Astrocyte of the spinal cord (primary cell): ENCODE measurements around the gene TMEM134.

Experiments
- DNase-seq: peaks from one replicate; pipeline ENCODE4 v3.0.0; 2011; ENCODE audit warnings: low read depth, low spot score
- H3K4me3 ChIP-seq: 2 replicates; pipeline ENCODE4 v1.5.1; 2011; ENCODE audit warnings: low read depth, mild to moderate bottlenecking, low read length, moderate library complexity
- CTCF ChIP-seq: IDR thresholded peaks from 2 replicates; pipeline ENCODE4 v1.5.1; 2012; ENCODE audit warnings: low read depth, mild to moderate bottlenecking, low read length, inconsistent platforms
- in situ Hi-C: cut with HindIII; loops from 2 replicates; pipeline ENCODE4 v1.10.0; 2017; ENCODE audit warnings: low sequenced_read_pairs

Gene TMEM134

DNA sequence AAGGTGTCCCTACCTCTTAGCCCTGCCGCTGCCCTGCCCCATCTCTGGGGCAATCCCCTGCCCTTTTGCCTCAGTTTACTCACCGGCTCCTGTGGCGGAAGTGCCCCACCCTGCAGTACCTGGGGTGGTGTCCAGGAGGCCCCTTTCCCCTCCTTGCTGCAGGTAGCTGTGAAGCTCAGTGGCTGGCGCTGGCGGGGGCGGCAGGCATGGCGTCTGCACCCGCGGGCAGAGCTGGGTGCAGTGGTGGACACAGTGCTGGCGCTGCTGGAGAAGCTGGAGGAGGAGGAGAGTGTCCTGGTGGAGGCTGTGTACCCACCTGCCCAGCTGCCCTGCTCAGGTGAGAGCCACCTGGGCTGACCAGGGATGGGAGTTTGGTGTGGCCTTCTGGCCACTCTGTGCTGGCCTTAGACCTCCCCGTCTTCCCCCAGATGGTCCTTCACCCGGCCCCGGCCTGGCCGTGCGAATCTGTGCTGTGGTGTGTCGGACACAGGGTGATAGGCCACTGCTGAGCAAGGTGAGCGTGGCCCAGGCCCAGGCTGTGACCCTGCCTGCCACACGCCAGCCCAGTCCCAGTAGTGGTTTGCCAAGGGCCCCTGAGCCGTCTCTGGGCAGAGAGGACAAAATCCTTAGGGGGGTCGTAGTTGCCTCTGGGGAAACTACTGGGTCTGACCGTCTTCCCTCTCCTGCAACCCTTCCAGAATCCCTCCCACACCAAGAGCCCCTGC, 49.6 kb downstream of the TMEM134 start:
- in situ Hi-C loops, result no loop called here
- no peak for DNase-seq
- H3K4me3 ChIP-seq, result no peak overlapping the region
- no peak for TF ChIP-seq CTCF

GRCh38 chr11:67418476-67419281, 50.4 kb downstream of the TMEM134 start:
- DNase-seq, result no peak
- TF ChIP-seq CTCF, result no peak

GRCh38 chr11:67417425-67417824, 51.6 kb downstream of the TMEM134 start:
- H3K4me3 ChIP-seq, result no peak overlapping the region
- in situ Hi-C loops, result no loop called here
- no peak for TF ChIP-seq CTCF
- no peak for DNase-seq

More at GRCh38 chr11:67418476-67419281, 50.4 kb downstream of the TMEM134 start:
- no peak overlapping the region for H3K4me3 ChIP-seq
- in situ Hi-C loops, result no loop called here

DNA sequence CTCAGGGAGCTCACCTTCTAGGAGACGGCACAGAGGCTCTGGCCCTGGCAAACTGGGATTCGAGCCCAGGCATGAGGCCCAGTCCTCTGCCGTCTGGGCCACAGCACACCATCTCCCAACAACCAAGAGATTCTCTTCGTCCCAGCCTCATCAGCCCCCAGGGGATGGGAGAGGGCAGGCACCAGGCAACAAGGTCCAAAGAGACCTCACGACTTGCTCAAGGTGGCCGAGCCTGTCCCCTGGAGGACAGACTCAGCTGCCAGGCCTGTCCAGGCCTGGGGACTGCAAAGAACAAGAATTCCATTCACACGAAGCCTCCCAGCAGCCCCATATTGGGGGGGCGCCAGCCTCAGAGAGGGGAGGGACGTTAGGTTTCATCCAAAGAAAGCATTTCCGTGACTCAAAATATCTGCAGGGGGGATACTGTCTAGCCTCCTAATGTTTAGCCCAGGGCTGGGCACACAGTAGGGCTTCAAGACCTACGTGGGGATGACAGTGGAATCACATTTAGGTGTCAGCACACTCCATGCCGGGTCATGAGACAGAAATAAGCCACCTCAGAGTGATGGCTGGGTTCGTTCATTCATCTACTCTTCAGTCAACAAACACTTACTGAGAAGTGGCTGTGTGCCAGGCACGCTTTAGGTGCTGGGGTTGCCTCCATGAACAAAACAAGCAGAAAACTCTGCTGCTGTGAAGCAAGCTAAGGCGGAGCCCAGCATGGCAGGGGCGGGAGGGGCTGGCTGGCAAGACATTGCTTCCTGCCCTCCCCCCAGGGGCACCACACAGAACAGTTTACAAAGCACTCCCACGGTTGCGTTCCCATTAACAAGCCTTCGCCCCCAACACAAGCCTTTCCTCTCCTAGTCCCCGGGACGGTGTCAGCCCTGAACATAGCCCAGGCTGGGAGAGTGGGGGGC, 52.4 kb downstream of the TMEM134 start:
- H3K4me3 ChIP-seq, result no peak overlapping the region
- peak; percentile 13 for DNase-seq
- no peak for TF ChIP-seq CTCF
- in situ Hi-C loops, result no loop called here

GRCh38 chr11:67415501-67416304, 53.3 kb downstream of the TMEM134 start, which contains the start of gene CARNS1:
TSS of gene CARNS1 (plus strand) at chr11:67415678. CDS start at chr11:67416200, 522 bp downstream.
- DNase-seq, result no peak
- H3K4me3 ChIP-seq, result no peak within 1 kb of the TSS
- no peak for TF ChIP-seq CTCF
- in situ Hi-C loops, result no loop called here
